Cardiac muscle cell (in vitro differentiated cells and primary cell): ENCODE data around the gene CBX4. TPM values are rescaled to one million over a fixed set of nuclear protein-coding genes. Genes with fewer than 3 reads are reported as not detected.

Experiments
- DNase-seq, 2 donors: peaks; one replicate each; pipeline versions ENCODE4 v3.0.0 to v3.0.0-alpha.2; 2010 to 2017; ENCODE audit warnings: low read depth in 1 of 2, low spot score in 1 of 2
- H3K27ac ChIP-seq: fragments of 200-600 bp; sonication (generic); 2 replicates; pipeline ENCODE4 v1.5.1; 2016
- H3K27me3 ChIP-seq: fragments of 200-600 bp; sonication (generic); 2 replicates; pipeline ENCODE4 v1.6.0; 2016; ENCODE audit warnings: control low read depth
- H3K36me3 ChIP-seq: fragments of 200-600 bp; sonication (generic); 2 replicates; pipeline ENCODE4 v1.5.1; 2016; ENCODE audit warnings: control low read depth
- H3K4me1 ChIP-seq: fragments of 200-600 bp; sonication (generic); 2 replicates; pipeline ENCODE4 v1.8.1; 2017; ENCODE audit warnings: low read depth, mild to moderate bottlenecking, mixed run types
- H3K4me3 ChIP-seq: fragments of 200-600 bp; sonication (generic); 2 replicates; pipeline ENCODE4 v1.5.1; 2016; ENCODE audit warnings: mild to moderate bottlenecking
- H3K9me3 ChIP-seq: fragments of 200-600 bp; sonication (generic); 2 replicates; pipeline ENCODE4 v1.5.1; 2017; ENCODE audit warnings: low read depth, mild to moderate bottlenecking, control low read depth
- polyA plus RNA-seq: library from polyadenylated mRNA; unstranded; fragments of >200 nt; fragmentation: Nextera tagmentation; extraction: Ambion mirVana; gene quantifications from 2 replicates; pipeline ENCODE4 v1.2.1, GENCODE V29; 2016
- total RNA-seq: library from RNA; depleted of rRNA; stranded (reverse); fragments of >200 nt; gene quantifications from 2 replicates; pipeline ENCODE4 v1.2.3, GENCODE V29; 2016
- TF ChIP-seq, protein P1 (sequence below): IDR thresholded peaks from 2 replicates; pipeline ENCODE4 v1.5.1; 2012; ENCODE audit warnings: low read depth, mild to moderate bottlenecking, low read length

CBX4 gene
- total and polyA plus RNA-seq, 2 experiments from 2014 or later = 43.6 to 91.6 TPM

DNA sequence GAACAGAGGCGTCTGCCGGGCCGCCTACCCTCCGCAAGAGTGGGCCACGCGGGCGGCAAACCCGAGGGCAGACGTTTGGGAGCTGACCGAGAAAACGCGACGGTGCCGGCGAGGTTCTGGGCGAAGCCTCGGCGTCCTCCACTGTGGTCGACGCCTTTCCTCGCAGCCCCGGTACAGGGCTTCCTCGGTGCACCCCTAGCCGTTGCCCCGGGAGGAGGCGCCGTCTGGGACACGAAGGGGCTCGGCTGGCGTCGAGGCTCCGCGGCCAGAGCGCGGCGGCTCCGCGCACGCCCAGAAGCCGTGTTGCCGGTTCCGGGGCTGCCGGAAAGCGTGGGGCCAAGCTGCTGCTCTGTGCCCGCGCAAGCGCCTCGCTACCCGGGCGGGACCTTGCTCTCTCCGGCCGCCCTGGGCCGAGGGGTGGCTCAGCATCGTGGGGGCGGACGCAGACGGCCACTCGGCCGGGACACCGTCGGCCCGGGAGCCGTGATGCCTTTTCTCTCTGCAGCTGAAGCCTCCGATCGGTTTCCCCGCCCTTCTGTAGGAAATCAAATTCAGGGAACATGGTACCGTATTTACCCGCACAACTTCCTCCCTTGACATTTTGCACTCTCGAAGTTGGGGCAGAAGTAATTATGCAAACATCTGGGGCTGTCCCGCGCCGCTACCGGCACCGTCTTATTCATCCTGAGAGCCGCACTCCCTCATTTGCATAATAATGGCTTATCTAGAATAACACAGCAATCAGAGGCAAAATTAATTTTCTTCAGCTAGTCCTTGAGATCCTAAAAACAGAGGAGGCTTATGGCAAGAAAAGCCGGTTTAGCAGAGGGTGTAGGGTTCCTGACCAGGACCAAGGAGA, 35.0 kb downstream of the CBX4 start:
- peaks cover 1% of the 10 kb centered on the region for H3K4me1 ChIP-seq
- peaks cover 100% of the 10 kb centered on the region for H3K27me3 ChIP-seq
- no peak for DNase-seq
- no peaks in the 10 kb centered on the region for H3K36me3 ChIP-seq
- no peaks in the 10 kb centered on the region for H3K9me3 ChIP-seq
- TF ChIP-seq, protein P1, sequence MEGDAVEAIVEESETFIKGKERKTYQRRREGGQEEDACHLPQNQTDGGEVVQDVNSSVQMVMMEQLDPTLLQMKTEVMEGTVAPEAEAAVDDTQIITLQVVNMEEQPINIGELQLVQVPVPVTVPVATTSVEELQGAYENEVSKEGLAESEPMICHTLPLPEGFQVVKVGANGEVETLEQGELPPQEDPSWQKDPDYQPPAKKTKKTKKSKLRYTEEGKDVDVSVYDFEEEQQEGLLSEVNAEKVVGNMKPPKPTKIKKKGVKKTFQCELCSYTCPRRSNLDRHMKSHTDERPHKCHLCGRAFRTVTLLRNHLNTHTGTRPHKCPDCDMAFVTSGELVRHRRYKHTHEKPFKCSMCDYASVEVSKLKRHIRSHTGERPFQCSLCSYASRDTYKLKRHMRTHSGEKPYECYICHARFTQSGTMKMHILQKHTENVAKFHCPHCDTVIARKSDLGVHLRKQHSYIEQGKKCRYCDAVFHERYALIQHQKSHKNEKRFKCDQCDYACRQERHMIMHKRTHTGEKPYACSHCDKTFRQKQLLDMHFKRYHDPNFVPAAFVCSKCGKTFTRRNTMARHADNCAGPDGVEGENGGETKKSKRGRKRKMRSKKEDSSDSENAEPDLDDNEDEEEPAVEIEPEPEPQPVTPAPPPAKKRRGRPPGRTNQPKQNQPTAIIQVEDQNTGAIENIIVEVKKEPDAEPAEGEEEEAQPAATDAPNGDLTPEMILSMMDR = no peak
- peak overlapping the region; percentile 9 for H3K4me3 ChIP-seq
- H3K27ac ChIP-seq = no peak overlapping the region

GRCh38 chr17:79803421-79803996, 35.7 kb downstream of the CBX4 start:
- no peak for DNase-seq
- Histone ChIP-seq H3K4me3 (no peak overlapping the region), H3K4me1 (no peaks in the 10 kb centered on the region), H3K27me3 (peaks cover 100% of the 10 kb centered on the region), H3K27ac (no peak overlapping the region), H3K9me3 (no peaks in the 10 kb centered on the region), H3K36me3 (no peaks in the 10 kb centered on the region)
- TF ChIP-seq, protein P1 = no peak

DNA sequence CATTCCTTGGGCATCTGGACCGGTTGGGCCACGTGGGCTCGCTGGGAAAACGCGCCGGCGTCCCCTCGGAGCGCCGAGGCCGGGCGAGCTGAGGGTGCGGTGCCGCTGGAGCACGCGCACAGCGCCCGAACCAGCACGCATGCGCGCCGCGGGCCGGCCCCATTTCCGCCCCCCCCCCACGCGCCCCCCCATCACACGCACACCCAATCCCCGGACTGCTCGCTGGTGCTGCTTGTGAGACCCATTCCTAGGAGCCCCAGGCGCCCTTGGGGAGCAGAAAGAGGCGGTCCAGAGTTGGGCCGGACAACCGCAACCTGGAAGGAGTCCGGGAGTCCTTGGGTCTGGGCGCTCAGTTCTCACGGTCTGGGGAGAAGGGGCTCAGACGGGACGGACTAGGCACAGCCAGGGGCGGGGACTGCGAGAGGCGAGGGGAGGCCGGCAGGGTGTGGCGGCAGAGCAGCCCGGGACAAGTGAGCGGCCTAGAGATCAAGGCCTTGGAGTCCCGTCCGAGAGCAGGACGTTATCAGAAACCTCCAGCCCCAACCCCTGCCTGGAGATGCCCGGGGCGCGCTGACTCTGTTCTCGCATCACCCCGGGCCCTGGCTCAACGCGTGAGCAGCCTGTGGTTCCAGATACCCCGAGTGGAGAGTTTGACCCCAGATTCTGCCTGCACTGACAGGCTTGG, 36.4 kb downstream of the CBX4 start:
- H3K36me3 ChIP-seq = no peaks in the 10 kb centered on the region
- TF ChIP-seq, protein P1 = no peak
- H3K27me3 ChIP-seq = peaks cover 100% of the 10 kb centered on the region
- no peak for DNase-seq
- H3K4me3 ChIP-seq = no peak overlapping the region
- H3K9me3 ChIP-seq = no peaks in the 10 kb centered on the region
- peaks cover 3% of the 10 kb centered on the region for H3K4me1 ChIP-seq
- no peak overlapping the region for H3K27ac ChIP-seq

- Histone ChIP-seq H3K9me3 (no peaks in the 10 kb centered on the region), H3K4me1 (peaks cover 3% of the 10 kb centered on the region), H3K27ac (no peak overlapping the region), H3K27me3 (peaks cover 95% of the 10 kb centered on the region), H3K36me3 (no peaks in the 10 kb centered on the region), H3K4me3 (no peak overlapping the region)
- DNase-seq = no peak
- TF ChIP-seq, protein P1 = no peak
Measured at GRCh38 chr17:79802039-79802735, 37.1 kb downstream of the CBX4 start.
